B cell (primary cell): ENCODE measurements around the gene SHC3. TPM values are rescaled to one million over a fixed set of nuclear protein-coding genes. Genes with fewer than 3 reads are reported as not detected.

Source experiments
- ATAC-seq: fragments of 200-7000 bp; cut with Tn5 transposase; one replicate; pipeline ENCODE4 v1.10.0; 2021; ENCODE audit warnings: low read depth, mild to moderate bottlenecking, moderate number of reproducible peaks, moderate library complexity
- CTCF ChIA-PET: fragments of 350-600 bp; sonication (Branson Sonifier 250); formaldehyde crosslinking; loops from one replicate; lab custom pipeline; 2021; ENCODE audit warnings: antibody characterized with exemption, inconsistent platforms; lab: Charles Lee
- POLR2A ChIA-PET: fragments of 350-600 bp; sonication (Branson Sonifier 250); formaldehyde crosslinking; loops from one replicate; lab custom pipeline; 2021; ENCODE audit warnings: antibody characterized with exemption; lab: Charles Lee
- DNase-seq: peaks from one replicate; pipeline ENCODE4 v3.0.0; 2013
- H2AFZ ChIP-seq: 2 replicates; pipeline ENCODE4 v1.6.1; 2012; ENCODE audit warnings: mild to moderate bottlenecking, low read depth, low read length; ENCODE audit not compliant: insufficient read depth, poor library complexity, severe bottlenecking
- H3K27ac ChIP-seq, 2 donors: 1 replicate in 1 of 2; 2 replicates in 1 of 2; pipeline ENCODE4 v1.5.1; 2012 to 2013; ENCODE audit warnings: low read length in 2 of 2, mild to moderate bottlenecking in 2 of 2, moderate library complexity in 1 of 2
- H3K27me3 ChIP-seq, 4 experiments: fragments of 200-600 bp in 1 of 4; sonication (generic) in 1 of 4; replicated peaks in 1 of 4; 1 replicate in 2 of 4; 2 replicates in 2 of 4; pipeline versions ENCODE4 v1.6.1 to v1.7.0; 2013 to 2016; ENCODE audit warnings: low read length in 3 of 4, mild to moderate bottlenecking in 2 of 4, mixed read lengths in 1 of 4, moderate library complexity in 1 of 4; ENCODE audit not compliant: insufficient read depth in 4 of 4, control insufficient read depth in 3 of 4; ENCODE audit errors: control extremely low read depth in 1 of 4
- H3K36me3 ChIP-seq, 2 experiments: replicated peaks in 1 of 2; 1 replicate in 1 of 2; 2 replicates in 1 of 2; pipeline versions ENCODE4 v1.6.1 to v1.7.1; 2013; ENCODE audit warnings: low read length in 1 of 2; ENCODE audit not compliant: insufficient read depth in 2 of 2, control insufficient read depth in 1 of 2; ENCODE audit errors: control extremely low read depth in 1 of 2, extremely low read depth in 1 of 2
- H3K4me1 ChIP-seq, 2 donors: fragments of 200-600 bp in 1 of 2; sonication (generic) in 1 of 2; 1 replicate in 1 of 2; 2 replicates in 1 of 2; pipeline versions ENCODE4 v1.5.1 to v1.6.1; 2013 to 2017; ENCODE audit warnings: low read length in 2 of 2; ENCODE audit not compliant: control insufficient read depth in 2 of 2, insufficient read depth in 2 of 2
- H3K4me2 ChIP-seq: replicated peaks from 2 replicates; pipeline ENCODE3; 2012; ENCODE audit warnings: mild to moderate bottlenecking, low read depth, low read length; ENCODE audit not compliant: poor library complexity, severe bottlenecking
- H3K4me3 ChIP-seq, 5 experiments: fragments of 200-600 bp in 1 of 5; sonication (generic) in 1 of 5; 1 replicate in 3 of 5; 2 replicates in 2 of 5; pipeline versions ENCODE4 v1.5.1 to v1.7.0; 2011 to 2016; ENCODE audit warnings: low read length in 4 of 5, mild to moderate bottlenecking in 4 of 5, low read depth in 2 of 5, control low read depth in 1 of 5, moderate library complexity in 1 of 5; ENCODE audit not compliant: insufficient read depth in 1 of 5; ENCODE audit errors: control extremely low read depth in 1 of 5, extremely low read depth in 1 of 5
- H3K79me2 ChIP-seq: fragments of 200-600 bp; sonication (generic); one replicate; pipeline ENCODE4 v1.6.0; 2016; ENCODE audit warnings: low read length; ENCODE audit not compliant: control insufficient read depth, insufficient read depth
- H3K9ac ChIP-seq: fragments of 200-600 bp; sonication (generic); 2 replicates; pipeline ENCODE4 v1.6.1; 2017; ENCODE audit warnings: mild to moderate bottlenecking, low read length, moderate library complexity
- H3K9me3 ChIP-seq, 3 donors: one replicate each; pipeline versions ENCODE4 v1.6.1 to v1.7.1; 2013; ENCODE audit warnings: low read length in 2 of 3; ENCODE audit not compliant: control insufficient read depth in 2 of 3, insufficient read depth in 1 of 3; ENCODE audit errors: control extremely low read depth in 1 of 3
- H4K20me1 ChIP-seq: 2 replicates; pipeline ENCODE4 v1.6.0; 2012; ENCODE audit warnings: mild to moderate bottlenecking, low read length; ENCODE audit not compliant: insufficient read depth, control insufficient read depth, poor library complexity, severe bottlenecking
- H3K27ac Mint-ChIP-seq: one replicate; pipeline ENCODE4 v1.8.0; 2021; ENCODE audit warnings: mixed read lengths
- H3K27me3 Mint-ChIP-seq: one replicate; pipeline ENCODE4 v1.8.0; 2021; ENCODE audit warnings: mixed read lengths
- H3K4me1 Mint-ChIP-seq: one replicate; pipeline ENCODE4 v1.8.0; 2021; ENCODE audit warnings: mixed read lengths
- H3K4me3 Mint-ChIP-seq: one replicate; pipeline ENCODE4 v1.8.0; 2021; ENCODE audit warnings: mixed read lengths
- H3K9me3 Mint-ChIP-seq: one replicate; pipeline ENCODE4 v1.8.0; 2022; ENCODE audit warnings: mixed read lengths; ENCODE audit not compliant: insufficient read depth
- EZH2 ChIP-seq: IDR thresholded peaks from 2 replicates; pipeline ENCODE4 v1.6.1; 2012; ENCODE audit warnings: borderline replicate concordance, low read depth, mild to moderate bottlenecking, moderate library complexity, low read length; ENCODE audit not compliant: insufficient read depth, poor library complexity, severe bottlenecking
- WGBS: methylation state at CpG from one replicate; pipeline ENCODE4 v1.1.5; 2013; ENCODE audit warnings: missing lambda C conversion rate; ENCODE audit not compliant: insufficient coverage; 5-methylcytosine and 5-hydroxymethylcytosine counted together
- intact Hi-C: fragments of 100-400 bp; cut with micrococcal nuclease; formaldehyde crosslinking; loops from one replicate; pipeline ENCODE4 v1.10.0; 2022
- polyA plus RNA-seq: library from polyadenylated mRNA; depleted of rRNA; stranded (reverse); fragments of >200 nt; gene quantifications from 2 replicates; pipeline ENCODE4 v1.2.3, GENCODE V29; 2012
- total RNA-seq, 2 donors: library from RNA; stranded (reverse); fragments of 120-200 nt in 1 of 2; gene quantifications; 1 replicate in 1 of 2; 2 replicates in 1 of 2; pipeline versions ENCODE4 v1.2.3 to v1.2.4, GENCODE V29; 2013 to 2022
- TF ChIP-seq, protein P1 (sequence below): fragments of 200-600 bp; IDR thresholded peaks from one replicate; pipeline ENCODE4 v1.8.0; 2022; ENCODE audit warnings: antibody characterized with exemption, mild to moderate bottlenecking

SHC3 gene
- total and polyA plus RNA-seq, 2 donors (not counting 1 experiment from before 2014, with no cell fraction given) = 0.03 TPM; not detected in 1

GRCh38 chr9:89120704-89121103 is 57.9 kb downstream of the SHC3 start:
- POLR2A ChIA-PET = no interaction called here

GRCh38 chr9:89116805-89117192 is 61.8 kb downstream of the SHC3 start:
- H3K4me2 ChIP-seq = no peak overlapping the region
- peaks cover 0 to 5% (median 0%) of the 10 kb centered on the region in 4 experiments for H3K27me3 ChIP-seq
- H3K9me3 ChIP-seq = no peaks in the 10 kb centered on the region
- no peaks in the 10 kb centered on the region for H3K4me1 Mint-ChIP-seq
- H3K9ac ChIP-seq = no peak overlapping the region
- intact Hi-C loops = no loop called here
- no peak overlapping the region for H3K4me3 Mint-ChIP-seq
- H3K9me3 Mint-ChIP-seq = peaks cover 9% of the 10 kb centered on the region
- H3K27ac Mint-ChIP-seq = no peak overlapping the region
- ATAC-seq (no peak), DNase-seq (no peak)
- peaks cover 22% of the 10 kb centered on the region for H3K27me3 Mint-ChIP-seq
- no peaks in the 10 kb centered on the region for H3K79me2 ChIP-seq
- ChIA-PET POLR2A (no interaction called here), CTCF (no interaction called here)
- H2AFZ ChIP-seq = no peak overlapping the region
- no peaks in the 10 kb centered on the region for H3K36me3 ChIP-seq
- H3K27ac ChIP-seq = no peak overlapping the region
- no peak for TF ChIP-seq EZH2
- TF ChIP-seq, protein P1, sequence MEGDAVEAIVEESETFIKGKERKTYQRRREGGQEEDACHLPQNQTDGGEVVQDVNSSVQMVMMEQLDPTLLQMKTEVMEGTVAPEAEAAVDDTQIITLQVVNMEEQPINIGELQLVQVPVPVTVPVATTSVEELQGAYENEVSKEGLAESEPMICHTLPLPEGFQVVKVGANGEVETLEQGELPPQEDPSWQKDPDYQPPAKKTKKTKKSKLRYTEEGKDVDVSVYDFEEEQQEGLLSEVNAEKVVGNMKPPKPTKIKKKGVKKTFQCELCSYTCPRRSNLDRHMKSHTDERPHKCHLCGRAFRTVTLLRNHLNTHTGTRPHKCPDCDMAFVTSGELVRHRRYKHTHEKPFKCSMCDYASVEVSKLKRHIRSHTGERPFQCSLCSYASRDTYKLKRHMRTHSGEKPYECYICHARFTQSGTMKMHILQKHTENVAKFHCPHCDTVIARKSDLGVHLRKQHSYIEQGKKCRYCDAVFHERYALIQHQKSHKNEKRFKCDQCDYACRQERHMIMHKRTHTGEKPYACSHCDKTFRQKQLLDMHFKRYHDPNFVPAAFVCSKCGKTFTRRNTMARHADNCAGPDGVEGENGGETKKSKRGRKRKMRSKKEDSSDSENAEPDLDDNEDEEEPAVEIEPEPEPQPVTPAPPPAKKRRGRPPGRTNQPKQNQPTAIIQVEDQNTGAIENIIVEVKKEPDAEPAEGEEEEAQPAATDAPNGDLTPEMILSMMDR = no peak
- H3K4me1 ChIP-seq = no peaks in the 10 kb centered on the region
- WGBS = no CpG with 5 or more reads among the region's 3 CpGs
- no peaks in the 10 kb centered on the region for H4K20me1 ChIP-seq
- H3K4me3 ChIP-seq = no peak overlapping the region

More at GRCh38 chr9:89120704-89121103, 57.9 kb downstream of the SHC3 start:
- H3K27me3 ChIP-seq = peaks cover 0 to 3% (median 0%) of the 10 kb centered on the region in 4 experiments
- H3K9me3 ChIP-seq = peaks cover 0 to 1% (median 0%) of the 10 kb centered on the region in 3 donors
- H3K4me3 Mint-ChIP-seq = no peak overlapping the region
- intact Hi-C loops = no loop called here
- no peak overlapping the region for H3K4me3 ChIP-seq
- no peaks in the 10 kb centered on the region for H3K4me1 Mint-ChIP-seq
- no peaks in the 10 kb centered on the region for H3K4me1 ChIP-seq
- TF ChIP-seq, protein P1 = no peak
- TF ChIP-seq EZH2 = no peak
- no peak overlapping the region for H3K9ac ChIP-seq
- peaks cover 7% of the 10 kb centered on the region for H3K27me3 Mint-ChIP-seq
- no peak overlapping the region for H3K4me2 ChIP-seq
- H3K9me3 Mint-ChIP-seq = peaks cover 9% of the 10 kb centered on the region
- CTCF ChIA-PET = no interaction called here
- H3K27ac Mint-ChIP-seq = no peak overlapping the region
- H3K79me2 ChIP-seq = no peaks in the 10 kb centered on the region
- no peaks in the 10 kb centered on the region for H4K20me1 ChIP-seq
- H2AFZ ChIP-seq = no peak overlapping the region
- H3K36me3 ChIP-seq = no peaks in the 10 kb centered on the region
- DNase-seq (no peak), ATAC-seq (no peak)
- no CpG with 5 or more reads among the region's 3 CpGs for WGBS
- H3K27ac ChIP-seq = no peak overlapping the region
